GM13976 (cell line): ENCODE measurements around the gene BIRC2.

ENCODE experiments used
- DNase-seq: peaks from one replicate; pipeline ENCODE4 v3.0.0; 2012; ENCODE audit warnings: low spot score
- in situ Hi-C: fragments of 300-500 bp; cut with MboI; formaldehyde crosslinking; loops from one replicate; pipeline ENCODE4 v1.12.0; 2022; ENCODE audit warnings: low sequenced_read_pairs, mixed read lengths, inconsistent platforms; ENCODE audit not compliant: unreplicated experiment
- TF ChIP-seq, protein P1 (sequence below): IDR thresholded peaks from 2 replicates; pipeline ENCODE4 v1.5.1; 2012; ENCODE audit warnings: borderline replicate concordance, mild to moderate bottlenecking; ENCODE audit not compliant: insufficient read depth; ENCODE audit errors: extremely low read depth, missing control alignments, control extremely low read depth

BIRC2 gene

DNA sequence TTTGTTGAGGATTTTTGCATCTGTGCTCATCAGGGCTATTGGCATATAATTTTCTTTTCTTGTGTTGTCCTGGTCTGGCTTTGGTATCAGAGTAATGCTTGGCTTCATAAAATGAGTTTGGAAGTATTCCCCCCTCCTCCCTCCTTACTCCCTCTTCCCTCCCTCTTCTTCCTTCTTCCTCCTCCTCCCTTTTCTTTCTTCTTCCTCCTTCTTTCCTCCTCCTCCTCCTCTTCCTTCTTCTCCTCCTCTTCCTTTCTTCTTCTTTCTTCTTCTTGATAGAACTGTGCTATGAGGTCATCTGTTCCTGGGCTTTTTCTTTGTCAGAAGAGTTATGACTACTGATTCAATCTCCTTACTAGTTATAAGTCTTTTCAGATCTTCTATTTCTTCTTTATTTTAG is 10.1 kb downstream of the BIRC2 start:
- DNase-seq = no peak
- TF ChIP-seq, protein P1, sequence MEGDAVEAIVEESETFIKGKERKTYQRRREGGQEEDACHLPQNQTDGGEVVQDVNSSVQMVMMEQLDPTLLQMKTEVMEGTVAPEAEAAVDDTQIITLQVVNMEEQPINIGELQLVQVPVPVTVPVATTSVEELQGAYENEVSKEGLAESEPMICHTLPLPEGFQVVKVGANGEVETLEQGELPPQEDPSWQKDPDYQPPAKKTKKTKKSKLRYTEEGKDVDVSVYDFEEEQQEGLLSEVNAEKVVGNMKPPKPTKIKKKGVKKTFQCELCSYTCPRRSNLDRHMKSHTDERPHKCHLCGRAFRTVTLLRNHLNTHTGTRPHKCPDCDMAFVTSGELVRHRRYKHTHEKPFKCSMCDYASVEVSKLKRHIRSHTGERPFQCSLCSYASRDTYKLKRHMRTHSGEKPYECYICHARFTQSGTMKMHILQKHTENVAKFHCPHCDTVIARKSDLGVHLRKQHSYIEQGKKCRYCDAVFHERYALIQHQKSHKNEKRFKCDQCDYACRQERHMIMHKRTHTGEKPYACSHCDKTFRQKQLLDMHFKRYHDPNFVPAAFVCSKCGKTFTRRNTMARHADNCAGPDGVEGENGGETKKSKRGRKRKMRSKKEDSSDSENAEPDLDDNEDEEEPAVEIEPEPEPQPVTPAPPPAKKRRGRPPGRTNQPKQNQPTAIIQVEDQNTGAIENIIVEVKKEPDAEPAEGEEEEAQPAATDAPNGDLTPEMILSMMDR = no peak
- in situ Hi-C loops = no loop called here

DNA sequence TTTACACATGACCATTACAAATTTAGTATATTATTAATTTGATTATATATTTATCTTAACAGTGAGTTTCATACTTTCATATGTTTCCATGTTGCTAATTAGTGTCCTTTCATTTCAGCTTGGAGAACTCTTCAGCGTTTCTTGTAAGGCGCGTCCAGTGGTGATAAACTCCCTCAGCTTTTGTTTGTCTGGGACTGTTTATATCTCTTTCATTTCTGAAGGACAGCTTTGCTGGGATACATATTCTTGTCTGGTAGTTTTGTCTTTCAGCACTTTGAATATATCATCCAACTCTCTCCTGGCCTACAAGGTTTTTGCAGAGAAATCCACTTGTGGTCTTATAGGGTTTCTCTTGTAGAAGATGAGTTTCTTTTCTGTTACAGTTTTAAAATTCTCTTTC is 12.4 kb downstream of the BIRC2 start:
- no peak for DNase-seq
- TF ChIP-seq, protein P1 = no peak
- in situ Hi-C loops = no loop called here

DNA sequence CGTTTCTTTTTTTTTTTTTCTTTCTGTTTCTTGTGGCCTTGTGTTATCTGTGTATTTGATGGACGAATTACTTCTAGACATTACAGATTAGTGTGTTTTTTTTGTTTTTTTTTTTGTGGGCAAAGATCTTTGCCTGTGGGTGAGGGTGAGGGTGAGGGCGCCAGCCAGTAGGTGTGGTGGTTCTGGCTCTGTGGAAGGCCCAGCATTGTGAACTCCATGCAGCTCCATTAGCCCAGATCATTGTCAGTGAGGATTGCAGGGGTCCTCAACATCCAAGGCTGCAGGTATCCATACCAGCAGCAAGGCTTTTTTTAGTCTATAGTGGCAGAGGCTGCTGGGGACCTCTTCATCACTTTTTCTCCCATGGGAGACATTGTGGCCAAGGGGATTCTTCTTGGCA is 13.7 kb downstream of the BIRC2 start:
- in situ Hi-C loops = no loop called here
- TF ChIP-seq, protein P1 = no peak

DNA sequence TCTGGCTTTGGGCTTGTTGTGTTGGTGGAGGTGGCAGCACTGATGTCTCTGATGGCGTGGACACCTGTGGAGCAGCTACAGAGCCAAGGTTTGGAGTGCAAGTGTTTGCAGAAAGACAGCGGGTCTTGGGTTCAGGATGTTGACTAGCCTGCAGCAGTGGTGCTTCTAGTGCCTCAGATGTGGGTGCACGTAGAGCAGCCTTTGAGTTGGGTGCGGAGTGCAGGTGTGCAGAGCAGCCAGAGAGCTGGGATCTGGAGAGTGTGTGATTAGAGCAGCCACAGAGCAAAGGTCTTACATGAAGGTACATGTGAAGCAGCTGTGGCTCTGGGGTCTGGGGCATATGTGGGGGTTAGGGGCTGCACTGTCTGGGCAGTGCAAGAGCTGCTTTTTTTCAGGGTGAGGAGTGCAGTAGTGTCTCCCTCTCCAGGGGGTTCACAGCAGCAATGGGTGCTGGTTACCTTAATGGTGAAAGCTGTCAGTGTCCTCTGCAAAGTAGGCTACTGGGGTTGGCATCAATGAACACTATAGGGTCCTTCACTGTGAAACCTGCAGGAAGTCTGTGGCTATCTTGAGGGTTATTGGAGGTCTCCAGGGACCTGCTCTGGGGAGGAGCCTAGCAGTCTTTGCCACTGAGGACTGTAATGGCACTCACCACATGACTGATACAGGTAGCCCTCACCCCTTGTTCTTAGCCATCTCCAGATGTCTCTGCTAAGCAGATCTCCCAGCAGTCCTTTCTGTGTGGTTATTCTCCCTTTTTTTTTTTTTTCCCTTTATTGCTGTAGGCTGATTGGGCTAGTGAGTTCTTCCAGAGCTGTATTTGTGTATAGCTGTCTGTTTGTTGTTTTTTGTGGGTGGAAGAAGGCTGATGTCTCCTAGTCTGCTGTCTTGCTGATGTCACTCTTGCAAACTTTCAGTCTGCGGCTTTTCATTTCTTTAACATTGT is 14.3 kb downstream of the BIRC2 start:
- TF ChIP-seq, protein P1 = no peak
- in situ Hi-C loops = no loop called here

More for the DNA sequence above, 13.7 kb downstream of the BIRC2 start:
- DNase-seq = no peak

DNA sequence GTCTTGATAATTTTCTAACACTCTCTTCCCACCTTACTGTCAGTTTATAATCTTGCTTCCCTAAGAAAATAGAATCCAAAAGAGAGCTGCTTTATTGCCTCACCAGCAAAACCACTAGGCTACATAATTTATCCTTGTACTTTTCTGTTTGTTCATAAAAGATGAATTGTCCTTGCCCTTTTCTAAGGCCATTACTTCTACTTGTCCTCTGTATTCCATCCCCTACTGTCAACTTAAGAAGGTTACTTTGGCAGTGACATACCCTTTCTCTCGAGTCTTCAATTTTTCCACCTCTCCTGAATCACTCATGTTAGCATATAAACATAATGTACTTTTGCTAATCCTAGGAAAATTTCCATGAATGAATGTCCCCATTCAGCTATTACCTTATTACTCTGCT is 18.0 kb downstream of the BIRC2 start:
- no peak for DNase-seq
- in situ Hi-C loops = no loop called here
- TF ChIP-seq, protein P1 = no peak

More for the DNA sequence above, 14.3 kb downstream of the BIRC2 start:
- DNase-seq = no peak

DNA sequence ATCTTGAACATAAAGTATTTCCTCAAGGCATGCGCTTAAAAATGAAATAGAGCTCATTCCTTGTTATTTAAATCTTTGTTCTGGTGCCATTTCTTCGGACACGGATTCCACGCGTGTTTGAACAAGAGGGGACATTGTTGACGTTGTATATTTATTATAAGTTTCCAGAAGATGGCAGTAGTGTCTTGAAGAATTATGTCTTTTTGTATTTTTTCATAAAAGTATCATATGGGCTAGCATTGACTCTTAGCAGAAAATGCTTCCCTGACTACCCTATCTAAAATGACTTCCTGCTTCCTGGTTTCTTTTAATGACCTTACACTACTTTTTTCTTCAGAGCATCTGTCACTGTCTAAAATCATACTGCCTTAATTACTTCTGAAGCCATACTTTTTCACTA is 20.4 kb downstream of the BIRC2 start:
- no peak for DNase-seq
- in situ Hi-C loops = no loop called here
- TF ChIP-seq, protein P1 = no peak
